GM12873 (cell line): ENCODE data around the gene STMN1.

ENCODE experiments used
- CTCF ChIP-seq: IDR thresholded peaks from 2 replicates; pipeline ENCODE4 v1.5.1; 2012; ENCODE audit warnings: low read depth, mild to moderate bottlenecking, moderate library complexity, low read length, control low read depth; ENCODE audit not compliant: insufficient read depth; ENCODE audit errors: missing control alignments

The STMN1 gene

GRCh38 chr1:25906644-25907300, 553 bp upstream of the STMN1 start:
- no peak for TF ChIP-seq CTCF

DNA sequence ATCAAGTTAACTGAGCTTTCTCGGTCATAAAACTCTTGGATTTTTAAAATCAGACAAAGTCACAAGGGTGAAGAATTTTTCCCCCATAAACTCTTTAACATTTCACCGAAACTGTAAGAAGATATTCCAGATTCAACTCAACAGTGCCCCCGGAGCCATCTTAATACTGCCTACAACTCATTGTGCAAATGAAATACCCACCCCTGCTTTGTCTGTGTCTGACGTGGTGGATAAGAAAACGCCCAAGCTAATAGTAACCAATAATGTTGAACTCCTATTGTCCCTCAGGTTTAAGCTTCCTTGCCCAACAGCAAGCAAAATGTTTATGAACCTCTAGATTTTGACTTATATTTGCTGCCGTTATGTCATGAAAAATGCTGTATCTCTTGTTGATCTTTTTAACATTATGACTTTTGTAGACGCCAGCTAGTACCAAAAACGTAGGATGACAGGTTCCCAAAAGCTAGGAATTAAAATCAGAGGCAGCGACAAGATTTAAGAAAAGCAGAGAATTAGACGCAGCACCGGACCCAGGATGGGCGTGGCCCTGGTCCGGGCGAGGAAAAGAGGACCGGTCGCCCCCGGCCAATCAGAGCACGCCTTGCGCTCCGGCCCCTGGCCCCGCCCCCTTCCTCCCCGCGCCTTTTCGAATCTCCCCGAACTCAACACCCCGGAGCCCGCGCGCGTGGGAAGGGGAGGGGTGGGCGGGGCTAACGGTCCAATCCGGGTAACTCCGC, 1.1 kb downstream of the STMN1 start:
- TF ChIP-seq CTCF = peak; percentile 19

GRCh38 chr1:25903986-25904385, 2.2 kb downstream of the STMN1 start:
- TF ChIP-seq CTCF = no peak

DNA sequence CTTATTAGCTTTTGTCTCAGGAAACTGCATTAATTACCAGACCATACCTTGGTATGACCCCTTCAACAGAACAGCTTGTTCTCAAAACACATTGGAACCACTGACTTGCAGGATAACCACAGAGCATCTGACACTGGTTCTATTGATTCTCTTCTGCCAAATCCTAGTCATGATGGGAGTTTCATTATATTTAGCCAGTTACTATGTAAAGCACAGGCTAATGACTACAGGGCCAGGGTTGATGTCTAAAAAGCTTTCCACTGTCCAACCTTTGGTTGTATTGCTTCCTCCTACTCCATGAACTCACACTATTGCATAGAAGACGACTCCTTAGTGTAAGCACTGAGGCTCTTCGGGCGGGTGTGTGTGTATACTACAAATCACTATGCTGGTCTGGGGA, 3.8 kb downstream of the STMN1 start:
- no peak for TF ChIP-seq CTCF

DNA sequence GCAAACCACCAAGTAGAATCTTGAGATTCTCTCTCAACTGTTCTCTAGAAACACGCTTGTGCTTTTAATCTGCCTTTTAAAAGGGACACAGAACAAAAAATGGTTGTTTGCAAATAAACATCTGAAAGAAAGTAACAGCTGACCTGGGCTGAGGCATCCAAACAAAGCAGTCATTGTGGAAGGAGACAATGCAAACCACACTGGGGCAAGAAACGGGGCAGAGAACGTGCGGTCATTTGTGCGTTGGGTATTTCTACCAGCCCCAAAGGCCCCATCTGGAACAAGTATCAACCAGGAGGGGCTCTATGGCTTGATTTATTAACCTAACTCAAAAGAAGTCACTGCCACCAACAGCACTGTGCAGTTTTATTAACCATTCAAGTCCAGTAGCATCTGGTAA, 6.0 kb downstream of the STMN1 start:
- no peak for TF ChIP-seq CTCF

DNA sequence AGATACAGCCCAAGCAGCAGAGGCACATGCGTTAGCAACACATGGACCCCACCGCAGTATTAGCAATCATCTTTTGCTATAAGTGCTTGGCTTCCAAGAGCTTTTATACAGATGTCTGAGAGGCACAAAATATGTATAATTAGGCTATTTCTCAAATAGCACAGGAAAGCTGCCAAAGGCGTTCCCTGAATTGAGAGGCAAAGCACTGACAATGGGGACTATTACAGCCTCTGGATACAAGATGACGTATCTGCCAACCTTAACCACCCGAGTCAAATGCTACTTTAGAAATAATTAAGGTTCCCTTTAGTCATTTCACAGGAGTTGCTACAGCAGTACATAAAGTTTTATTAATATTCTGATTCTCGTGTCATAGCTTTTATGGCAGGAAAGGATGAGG, 6.4 kb downstream of the STMN1 start:
- TF ChIP-seq CTCF = no peak

DNA sequence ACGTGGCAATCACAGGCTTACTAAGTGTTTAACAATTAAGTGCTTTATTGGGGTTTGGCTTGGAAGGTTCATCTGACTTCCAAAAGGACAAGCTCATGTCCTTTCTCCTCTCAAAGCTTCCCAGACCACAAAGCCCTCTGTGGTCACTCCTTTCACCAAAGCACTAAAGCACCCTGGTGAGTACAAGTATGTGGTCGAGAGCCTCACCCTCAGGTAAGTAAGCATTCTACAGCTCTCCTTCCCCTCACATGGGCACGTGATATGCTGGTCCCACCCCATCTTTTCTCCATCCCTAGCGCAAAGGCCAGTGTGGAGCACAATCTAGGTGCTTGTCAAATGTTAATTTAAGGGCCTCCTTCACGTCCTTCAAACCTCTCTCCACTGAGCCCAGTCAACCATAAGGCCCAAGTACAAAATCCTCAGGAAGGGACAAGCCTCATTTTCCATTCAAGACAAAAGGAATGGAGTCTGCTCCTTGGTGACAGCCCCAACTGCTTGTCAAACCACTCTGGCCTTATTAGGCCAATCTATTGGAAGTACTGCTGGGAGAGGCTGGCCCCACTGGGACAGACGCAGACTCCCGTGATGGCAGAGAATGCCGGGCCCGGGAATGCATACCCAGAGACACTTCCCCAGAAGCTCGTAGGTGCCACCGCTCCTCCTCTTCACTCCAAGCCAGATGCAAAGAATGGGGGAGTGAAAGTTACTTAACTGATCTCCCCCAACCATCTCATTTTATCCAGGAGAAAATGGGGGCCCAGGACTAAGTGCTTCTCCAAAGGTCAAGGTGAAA, 7.8 kb downstream of the STMN1 start:
- TF ChIP-seq CTCF = no peak
